HL-60 (cell line): ENCODE measurements around the gene ABCB1.

Experiments used
- DNase-seq, 2 experiments: peaks; one replicate each; pipeline ENCODE4 v3.0.0-alpha.2; 2010 to 2020; ENCODE audit warnings: low read depth in 1 of 2, low spot score in 1 of 2
- H3K27ac ChIP-seq: fragments of 250-450 bp; sonication (Bioruptor Pico); replicated peaks from 2 replicates; pipeline ENCODE4 v1.5.1; 2020; ENCODE audit warnings: mild to moderate bottlenecking, moderate library complexity
- H3K27me3 ChIP-seq: fragments of 250-450 bp; sonication (Bioruptor Pico); 2 replicates; pipeline ENCODE4 v1.5.1; 2021; ENCODE audit warnings: mild to moderate bottlenecking, moderate library complexity; ENCODE audit not compliant: insufficient read depth, poor library complexity, severe bottlenecking
- H3K4me3 ChIP-seq: replicated peaks from 2 replicates; pipeline ENCODE4 v1.5.1; 2011; ENCODE audit warnings: mild to moderate bottlenecking, control low read depth, low read length; ENCODE audit not compliant: insufficient read depth
- CTCF ChIP-seq: IDR thresholded peaks from one replicate; pipeline ENCODE4 v1.5.1; 2011; ENCODE audit warnings: low read length, control low read depth, inconsistent platforms; ENCODE audit not compliant: insufficient read depth
- GABPA ChIP-seq: IDR thresholded peaks from 2 replicates; pipeline ENCODE4 v1.6.1; 2012; ENCODE audit warnings: low read depth
- POLR2AphosphoS5 ChIP-seq: IDR thresholded peaks from 2 replicates; pipeline ENCODE4 v1.6.1; 2012; ENCODE audit warnings: low read depth
- REST ChIP-seq: IDR thresholded peaks from 2 replicates; pipeline ENCODE4 v1.6.1; 2012; ENCODE audit warnings: low read depth; ENCODE audit not compliant: insufficient replicate concordance
- SPI1 ChIP-seq: IDR thresholded peaks from 2 replicates; pipeline ENCODE4 v1.6.1; 2012; ENCODE audit warnings: low read depth, mild to moderate bottlenecking, borderline replicate concordance

ABCB1 gene

GRCh38 chr7:87456247-87456646 lies 144.4 kb downstream of the ABCB1 start:
- TF ChIP-seq CTCF = no peak
- no peak for TF ChIP-seq SPI1
- TF ChIP-seq GABPA = no peak
- TF ChIP-seq REST = no peak
- TF ChIP-seq POLR2AphosphoS5 = no peak
- Histone ChIP-seq H3K27me3 (no peaks in the 10 kb centered on the region), H3K27ac (no peak overlapping the region), H3K4me3 (no peak overlapping the region)
- no peak for DNase-seq
